Heart left ventricle (tissue), 16 donors: ENCODE measurements around the gene EFCAB5. TPM values are rescaled to one million over a fixed set of nuclear protein-coding genes. Genes with fewer than 3 reads are reported as not detected.

Source experiments
- ATAC-seq, 4 donors: fragments of 200-7000 bp; cut with Tn5 transposase; one replicate each; pipeline ENCODE4 v1.9.1; 2020 to 2022; ENCODE audit warnings: moderate library complexity in 4 of 4, mild to moderate bottlenecking in 3 of 4, moderate number of reproducible peaks in 1 of 4
- DNase-seq, 5 donors: peaks; one replicate each; pipeline ENCODE4 v3.0.0-alpha.2; 2020
- H3K27ac ChIP-seq, 12 donors: fragments of 200-600 bp; sonication (generic) in 4 of 12; one replicate each; pipeline versions ENCODE4 v1.5.0 to v1.8.0; 2016 to 2022; ENCODE audit warnings: mild to moderate bottlenecking in 2 of 12
- H3K27me3 ChIP-seq, 9 donors: fragments of 200-600 bp; sonication (generic) in 2 of 9; one replicate each; pipeline versions ENCODE4 v1.5.1 to v1.8.0; 2016 to 2022; ENCODE audit warnings: mild to moderate bottlenecking in 3 of 9
- H3K36me3 ChIP-seq, 9 donors: fragments of 200-600 bp; sonication (generic) in 2 of 9; one replicate each; pipeline versions ENCODE4 v1.5.0 to v1.8.0; 2018 to 2022; ENCODE audit warnings: mild to moderate bottlenecking in 2 of 9
- H3K4me1 ChIP-seq, 12 donors: fragments of 200-600 bp; sonication (generic) in 4 of 12; one replicate each; pipeline versions ENCODE4 v1.5.0 to v1.8.0; 2016 to 2022; ENCODE audit warnings: mild to moderate bottlenecking in 3 of 12
- H3K4me3 ChIP-seq, 12 donors: fragments of 200-600 bp; sonication (generic) in 4 of 12; one replicate each; pipeline versions ENCODE4 v1.5.0 to v1.8.0; 2017 to 2022; ENCODE audit warnings: mild to moderate bottlenecking in 9 of 12, moderate library complexity in 4 of 12
- H3K9me3 ChIP-seq, 12 donors: fragments of 200-600 bp; sonication (generic) in 4 of 12; one replicate each; pipeline versions ENCODE4 v1.5.0 to v1.8.0; 2016 to 2022; ENCODE audit warnings: mild to moderate bottlenecking in 1 of 12
- CTCF ChIP-seq, 12 donors: fragments of 200-600 bp; sonication (generic) in 4 of 12; IDR thresholded peaks; one replicate each; pipeline versions ENCODE4 v1.5.0 to v1.8.0; 2018 to 2022; ENCODE audit warnings: antibody characterized with exemption in 12 of 12, mild to moderate bottlenecking in 5 of 12
- POLR2A ChIP-seq, 2 donors: fragments of 450-650 bp; IDR thresholded peaks; one replicate each; pipeline ENCODE4 v1.6.1; 2017; ENCODE audit warnings: antibody characterized with exemption in 2 of 2, mild to moderate bottlenecking in 2 of 2, moderate library complexity in 2 of 2
- WGBS, 4 donors: extraction: QIAGEN DNeasy Blood & Tissue Kit in 2 of 4; methylation state at CpG; one replicate each; pipeline versions ENCODE4 v1.1.5 to v1.1.7; 2013 to 2018; 5-methylcytosine and 5-hydroxymethylcytosine counted together
- intact Hi-C, 10 donors: fragments of 100-400 bp; cut with DNase I; formaldehyde crosslinking; loops; one replicate each; pipeline versions ENCODE4 v1.11.1 to v1.14.2; 2022
- microRNA counts, 2 donors: library from miRNA; unstranded; fragments of <30 nt; microRNA quantifications; one replicate each; lab custom pipeline; 2016
- microRNA-seq, 4 donors: library from miRNA; unstranded; fragments of <30 nt; microRNA quantifications; one replicate each; pipeline versions ENCODE4 to v1.2.0, GENCODE V29; 2017 to 2020
- polyA plus RNA-seq, 2 donors: library from polyadenylated mRNA; stranded (reverse); fragments of 200-250 nt; gene quantifications; one replicate each; pipeline ENCODE4 v1.2.3, GENCODE V29; 2013
- total RNA-seq, 9 donors: library from RNA; depleted of rRNA in 2 of 9; stranded (reverse); fragments of >200 nt in 2 of 9; fragmentation: NEBNext Ultra II Directional in 3 of 9; extraction: Animal tissue kit (Norgen Biotek cat#: 25700) in 3 of 9; gene quantifications; one replicate each; pipeline versions ENCODE4 v1.1.0 to v1.2.4, GENCODE V29; 2016 to 2023
- donor health status: ischemic (EF 13 %, LVEDD 7.1; RV severe dilation, severe dysfunction).
- donor health status: healthy with polysubstance abuse.
- donor health status: DM: no; HTN: yes; CAD: no.
- donor health status: DM: no; HTN: no; CAD: no.
- donor health status: ischemic (EF 25% LVEDD 6.9; RV normal size, moderate dysfunction).
- donor health status: ischemic (EF 25% LVEDD 5.7; RV mildly dilated, moderate dysfunction).
- donor health status: healthy.
- donor health status: DM: yes; HTN: yes; CAD: no.
- donor health status: ischemic (EF 35%, LVEDD 5.7; RV mildly dilated, moderate dysfunction).
- donor health status: nonischemic (EF 11% LVEDD 7.7; RV severe dilation, severe dysfunction).
- donor health status: DM: yes; HTN: yes; CAD: no.
- donor health status: PGD.
- donor health status: ischemic (EF 29% LVEDD 5.4; RV normal size, mild dysfunction).
- donor health status: nonischemic (EF 23%, LVEDD 6.1; RV moderate dilation, normal function).

Gene EFCAB5
- total and polyA plus RNA-seq, 11 donors, result 0.01 to 1.2 (median 0.61) TPM; not detected in 6

DNA sequence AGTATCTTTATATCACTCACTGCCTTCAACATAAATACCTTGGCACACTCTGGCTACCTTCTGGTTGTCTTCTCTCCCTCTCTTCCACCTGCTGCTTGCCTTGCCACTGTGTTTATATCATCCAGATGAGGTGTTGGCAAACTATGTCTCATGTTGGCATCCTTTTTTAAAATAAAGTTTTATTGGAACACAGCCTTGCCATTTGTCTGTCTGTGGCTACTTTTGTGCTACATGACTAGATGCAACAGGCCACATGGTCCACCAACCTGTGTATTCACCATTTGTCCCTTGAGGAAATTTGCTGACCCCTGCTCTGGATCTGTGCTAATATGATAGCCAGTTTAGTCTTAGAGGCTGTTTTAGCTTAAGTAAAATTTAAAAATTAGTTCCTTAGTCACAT, 212.0 kb downstream of the EFCAB5 start:
- Histone ChIP-seq H3K4me3 (no peak overlapping the region), H3K36me3 (peaks cover 0 to 28% (median 14%) of the 10 kb centered on the region in 9 donors), H3K27me3 (no peaks in the 10 kb centered on the region), H3K4me1 (peaks cover 0 to 7% (median 0%) of the 10 kb centered on the region in 12 donors), H3K27ac (no peak overlapping the region), H3K9me3 (peaks cover 0 to 4% (median 0%) of the 10 kb centered on the region in 12 donors)
- ATAC-seq (no peak), DNase-seq (no peak)
- TF ChIP-seq CTCF (IDR thresholded peaks at IDR 0.05) (no peak), POLR2A (IDR thresholded peaks at IDR 0.05) (no peak)
- intact Hi-C loops, result no loop called here

DNA sequence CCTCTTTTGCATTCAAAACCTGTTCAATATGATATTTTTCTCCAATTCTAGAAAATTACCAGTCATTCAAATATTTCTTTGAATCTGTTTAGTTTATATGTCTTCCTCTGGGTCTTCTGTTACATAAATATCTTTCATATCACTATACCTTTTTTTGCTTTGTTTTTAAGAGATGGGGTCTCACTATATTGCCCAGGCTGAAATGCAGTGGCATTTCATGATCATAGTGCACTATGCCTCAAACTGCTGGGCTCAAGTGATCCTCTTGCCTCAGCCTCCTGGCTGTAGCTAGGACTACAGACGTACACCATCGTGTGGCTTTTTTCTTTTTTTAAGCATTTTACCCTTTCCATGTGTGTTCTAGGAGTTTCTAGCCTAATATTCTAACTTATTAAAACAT, 214.0 kb downstream of the EFCAB5 start:
- TF ChIP-seq CTCF (IDR thresholded peaks at IDR 0.05), result no peak
- no peak for TF ChIP-seq POLR2A (IDR thresholded peaks at IDR 0.05)
- DNase-seq (no peak), ATAC-seq (no peak)
- H3K9me3 ChIP-seq, result peaks cover 0 to 23% (median 8%) of the 10 kb centered on the region in 12 donors
- no peaks in the 10 kb centered on the region for H3K27me3 ChIP-seq
- 96 to 98% (median 96%) methylated on average over 2 of the region's 2 CpGs for WGBS, 4 donors
- peaks cover 0 to 44% (median 19%) of the 10 kb centered on the region in 9 donors for H3K36me3 ChIP-seq
- intact Hi-C loops, result no loop called here
- no peak overlapping the region for H3K4me3 ChIP-seq
- H3K27ac ChIP-seq, result no peak overlapping the region
- peaks cover 0 to 7% (median 0%) of the 10 kb centered on the region in 12 donors for H3K4me1 ChIP-seq

MicroRNAs encoded within 50 kb of the gene (microRNA counts, 767-probe panel; counts per million panel counts)
- microRNA hsa-miR-3184-5p (lab: Ali Mortazavi, UCI) (0 to 71.6 counts per million in 2 donors), microRNA hsa-miR-423-3p (lab: Ali Mortazavi, UCI) (2,908 to 2,980 counts per million in 2 donors), microRNA hsa-miR-423-5p (lab: Ali Mortazavi, UCI) (3,580 to 3,758 counts per million in 2 donors)

Small RNAs within 50 kb of the gene (microRNA-seq; reads per million reads assigned to microRNA genes)
- gene MIR423, result 0 reads per million in 4 donors

Other genes starting within 250 kb of the EFCAB5 start
- gene SSH2, start 11.4 kb upstream of the EFCAB5 start, total RNA-seq, result 10 to 100 TPM; 27.3 to 46.7 (median 38.2) TPM
- gene SSH2, start 11.4 kb upstream of the EFCAB5 start, polyA plus RNA-seq, result 10 to 100 TPM; 20.8 to 26.0 TPM
- 10 to 100 TPM; 10.6 to 34.3 (median 25.0) TPM for gene NSRP1, start 175.2 kb downstream of the EFCAB5 start, total RNA-seq
- 10 to 100 TPM; 30.0 to 36.6 TPM for gene NSRP1, start 175.2 kb downstream of the EFCAB5 start, polyA plus RNA-seq